Neural progenitor cell (in vitro differentiated cells): ENCODE data around the gene HS3ST5.

Source experiments
- CTCF ChIP-seq: fragments of 200-600 bp; sonication (generic); IDR thresholded peaks from 2 replicates; pipeline ENCODE4 v1.5.1; 2017; ENCODE audit warnings: antibody characterized with exemption, mild to moderate bottlenecking
- EZH2 ChIP-seq: fragments of 200-600 bp; sonication (generic); IDR thresholded peaks from 2 replicates; pipeline ENCODE4 v1.6.1; 2017; ENCODE audit warnings: antibody characterized with exemption, mild to moderate bottlenecking, moderate library complexity

- TF ChIP-seq CTCF, result no peak
- no peak for TF ChIP-seq EZH2
These were observed 289.0 kb downstream of the HS3ST5 start for GRCh38 chr6:114053791-114054190.
